Measurements from ENCODE around the gene TBRG4. TPM values are rescaled to one million over a fixed set of nuclear protein-coding genes. Genes with fewer than 3 reads are reported as not detected.

Gene TBRG4
- total RNA-seq, 2 experiments from 2014 or later: 121 to 152 TPM

GRCh38 chr7:45104844-45105587 lies 6.5 kb downstream of the TBRG4 start:
- H3K36me3 Mint-ChIP-seq: peaks cover 61% of the 10 kb centered on the region
- no peaks in the 10 kb centered on the region for H3K9me3 Mint-ChIP-seq (ENCODE audit: low read depth)
- no peak for ATAC-seq
- H3K4me1 Mint-ChIP-seq: peaks cover 34% of the 10 kb centered on the region
- no peak for DNase-seq
- no peaks in the 10 kb centered on the region for H3K27me3 Mint-ChIP-seq
- CTCF ChIA-PET: interaction anchor here (1.1 kb wide), 1 partner anchor 31 kb away, joined by 3 read pairs; no protein-coding TSS in a partner anchor
- no peak overlapping the region for H3K4me3 Mint-ChIP-seq
- H3K27ac Mint-ChIP-seq: no peak overlapping the region

GRCh38 chr7:45103958-45104843 lies 7.3 kb downstream of the TBRG4 start:
- no peak for ATAC-seq
- Mint-ChIP-seq H3K4me1 (peaks cover 29% of the 10 kb centered on the region), H3K36me3 (peaks cover 62% of the 10 kb centered on the region), H3K27ac (no peak overlapping the region), H3K27me3 (no peaks in the 10 kb centered on the region), H3K9me3 (ENCODE audit: low read depth) (no peaks in the 10 kb centered on the region), H3K4me3 (no peak overlapping the region)
- peak; percentile 38 for DNase-seq
- CTCF ChIA-PET: interaction anchor here (1.1 kb wide), 1 partner anchor 32 kb away, joined by 3 read pairs; no protein-coding TSS in a partner anchor

- no peaks in the 10 kb centered on the region for H3K9me3 Mint-ChIP-seq (ENCODE audit: low read depth)
- H3K27ac Mint-ChIP-seq: no peak overlapping the region
- H3K4me1 Mint-ChIP-seq: peaks cover 19% of the 10 kb centered on the region
- peaks cover 53% of the 10 kb centered on the region for H3K36me3 Mint-ChIP-seq
- DNase-seq (no peak), ATAC-seq (no peak)
- CTCF ChIA-PET: no interaction called here
- no peak overlapping the region for H3K4me3 Mint-ChIP-seq
- H3K27me3 Mint-ChIP-seq: no peaks in the 10 kb centered on the region
These were observed 8.4 kb downstream of the TBRG4 start for GRCh38 chr7:45102785-45103712.

- CTCF ChIA-PET: no interaction called here
- DNase-seq (no peak), ATAC-seq (no peak)
- Mint-ChIP-seq H3K4me3 (no peak overlapping the region), H3K36me3 (peaks cover 42% of the 10 kb centered on the region), H3K27me3 (no peaks in the 10 kb centered on the region), H3K9me3 (ENCODE audit: low read depth) (no peaks in the 10 kb centered on the region), H3K27ac (no peak overlapping the region), H3K4me1 (peaks cover 8% of the 10 kb centered on the region)
These were observed 9.7 kb downstream of the TBRG4 start for GRCh38 chr7:45101748-45102147.

GRCh38 chr7:45100761-45101480 lies 10.6 kb downstream of the TBRG4 start:
- CTCF ChIA-PET: no interaction called here
- H3K27me3 Mint-ChIP-seq: no peaks in the 10 kb centered on the region
- no peak for DNase-seq
- no peak overlapping the region for H3K4me3 Mint-ChIP-seq
- H3K27ac Mint-ChIP-seq: no peak overlapping the region
- no peaks in the 10 kb centered on the region for H3K9me3 Mint-ChIP-seq (ENCODE audit: low read depth)
- H3K36me3 Mint-ChIP-seq: peaks cover 39% of the 10 kb centered on the region
- ATAC-seq: no peak
- H3K4me1 Mint-ChIP-seq: peaks cover 4% of the 10 kb centered on the region

GRCh38 chr7:45099891-45100760 lies 11.4 kb downstream of the TBRG4 start:
- DNase-seq (no peak), ATAC-seq (peak; percentile 13)
- H3K27ac Mint-ChIP-seq: no peak overlapping the region
- H3K4me3 Mint-ChIP-seq: no peak overlapping the region
- H3K36me3 Mint-ChIP-seq: peaks cover 35% of the 10 kb centered on the region
- H3K9me3 Mint-ChIP-seq (ENCODE audit: low read depth): no peaks in the 10 kb centered on the region
- no peaks in the 10 kb centered on the region for H3K27me3 Mint-ChIP-seq
- CTCF ChIA-PET: no interaction called here
- peaks cover 4% of the 10 kb centered on the region for H3K4me1 Mint-ChIP-seq

GRCh38 chr7:45098983-45099839 lies 12.3 kb downstream of the TBRG4 start:
- no peak overlapping the region for H3K27ac Mint-ChIP-seq
- ATAC-seq: no peak
- H3K4me1 Mint-ChIP-seq: no peaks in the 10 kb centered on the region
- no peak overlapping the region for H3K4me3 Mint-ChIP-seq
- H3K36me3 Mint-ChIP-seq: peaks cover 26% of the 10 kb centered on the region
- H3K9me3 Mint-ChIP-seq (ENCODE audit: low read depth): no peaks in the 10 kb centered on the region
- H3K27me3 Mint-ChIP-seq: no peaks in the 10 kb centered on the region
- no peak for DNase-seq
- CTCF ChIA-PET: no interaction called here

- no peaks in the 10 kb centered on the region for H3K9me3 Mint-ChIP-seq (ENCODE audit: low read depth)
- DNase-seq: no peak
- no peak overlapping the region for H3K27ac Mint-ChIP-seq
- peaks cover 33% of the 10 kb centered on the region for H3K27me3 Mint-ChIP-seq
- peaks cover 8% of the 10 kb centered on the region for H3K4me1 Mint-ChIP-seq
- peaks cover 3% of the 10 kb centered on the region for H3K36me3 Mint-ChIP-seq
- no peak for ATAC-seq
- H3K4me3 Mint-ChIP-seq: no peak overlapping the region
- CTCF ChIA-PET: interaction anchor here (1.9 kb wide), 1 partner anchor 43 kb away, joined by 9 read pairs; no protein-coding TSS in a partner anchor
These were observed 18.6 kb downstream of the TBRG4 start for GRCh38 chr7:45092931-45093235.

GRCh38 chr7:45092100-45092930 lies 19.2 kb downstream of the TBRG4 start:
- peaks cover 8% of the 10 kb centered on the region for H3K4me1 Mint-ChIP-seq
- ATAC-seq: no peak
- H3K27me3 Mint-ChIP-seq: peaks cover 34% of the 10 kb centered on the region
- H3K36me3 Mint-ChIP-seq: peaks cover 2% of the 10 kb centered on the region
- no peak overlapping the region for H3K27ac Mint-ChIP-seq
- no peak for DNase-seq
- H3K4me3 Mint-ChIP-seq: no peak overlapping the region
- H3K9me3 Mint-ChIP-seq (ENCODE audit: low read depth): no peaks in the 10 kb centered on the region
- CTCF ChIA-PET: interaction anchor here (1.9 kb wide), 1 partner anchor 44 kb away, joined by 9 read pairs; no protein-coding TSS in a partner anchor

- peak; percentile 65 for ATAC-seq
- Mint-ChIP-seq H3K27me3 (peaks cover 34% of the 10 kb centered on the region), H3K4me1 (peaks cover 8% of the 10 kb centered on the region), H3K27ac (no peak overlapping the region), H3K9me3 (ENCODE audit: low read depth) (no peaks in the 10 kb centered on the region), H3K36me3 (peaks cover 2% of the 10 kb centered on the region), H3K4me3 (peak overlapping the region; percentile 64)
- CTCF ChIA-PET: interaction anchor here (1.0 to 1.2 kb wide), 2 partner anchors 21 to 167 kb away, joined by 3 read pairs; no protein-coding TSS in a partner anchor
- DNase-seq: peak; percentile 81
These were observed 22.1 kb downstream of the TBRG4 start for GRCh38 chr7:45089341-45089891.

All from activated CD8-positive, alpha-beta memory T cell treated with anti-CD3 and anti-CD28 coated beads, Interleukin-2, amount 10 ng/mL, durations not matched to agents 7 days and 5 days (primary cell).